ENCODE data around the gene RCAN1. TPM values are rescaled to one million over a fixed set of nuclear protein-coding genes. Genes with fewer than 3 reads are reported as not detected.

The RCAN1 gene
- total and polyA plus RNA-seq, 2 of the 13 experiments (the other 11 are each of a cell fraction or from before 2014, with no cell fraction given), result 9.4 to 34.1 TPM

DNA sequence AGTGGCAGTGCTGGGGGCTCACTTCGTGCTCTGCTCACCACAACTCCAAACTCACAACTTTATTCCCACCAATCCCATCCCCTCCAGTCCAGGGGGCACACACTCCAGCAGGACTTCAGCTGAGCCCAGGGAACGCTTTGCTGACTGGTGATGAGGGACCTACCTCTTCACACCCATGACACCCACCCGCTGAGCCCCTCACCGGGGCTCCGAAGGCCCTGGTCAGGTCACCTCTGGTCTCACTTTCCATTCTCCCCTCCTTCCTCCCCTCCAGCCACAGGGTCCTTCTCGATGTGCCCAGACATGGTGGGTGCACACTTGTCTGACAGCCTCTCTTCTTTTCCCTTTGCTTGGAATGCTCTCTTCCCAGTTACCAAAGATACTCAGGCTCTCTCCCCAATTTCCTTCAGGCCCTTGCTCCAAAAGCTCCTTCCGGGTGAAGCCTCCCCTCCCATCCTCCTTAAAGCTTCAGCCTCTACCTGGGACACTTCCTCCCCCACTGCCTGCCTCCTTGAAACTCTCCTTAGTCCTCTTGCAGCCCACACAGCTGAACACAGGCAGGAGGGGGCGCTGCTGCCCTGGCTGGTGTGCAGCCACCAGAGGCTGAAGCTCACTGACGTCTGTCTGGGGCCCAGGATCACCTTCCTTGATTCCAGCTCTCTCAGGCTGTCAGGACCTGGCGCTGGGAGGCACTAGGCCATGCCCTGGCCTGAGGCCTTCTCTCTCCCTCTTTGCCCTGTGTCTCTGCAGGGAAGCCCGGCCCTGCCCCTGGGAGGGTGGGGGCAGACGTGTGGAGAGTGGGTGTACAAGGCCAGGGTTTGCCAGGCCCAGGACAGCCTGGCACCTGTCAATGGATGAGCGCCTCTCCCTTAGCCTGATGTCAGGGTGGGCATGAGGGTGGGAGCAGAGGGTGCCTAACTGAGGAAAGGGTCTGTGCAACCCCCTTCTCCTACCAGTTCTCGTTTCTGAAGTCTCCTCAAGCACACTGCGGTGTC, 104.5 kb downstream of the RCAN1 start (continued):
- TF ChIP-seq, protein P1, sequence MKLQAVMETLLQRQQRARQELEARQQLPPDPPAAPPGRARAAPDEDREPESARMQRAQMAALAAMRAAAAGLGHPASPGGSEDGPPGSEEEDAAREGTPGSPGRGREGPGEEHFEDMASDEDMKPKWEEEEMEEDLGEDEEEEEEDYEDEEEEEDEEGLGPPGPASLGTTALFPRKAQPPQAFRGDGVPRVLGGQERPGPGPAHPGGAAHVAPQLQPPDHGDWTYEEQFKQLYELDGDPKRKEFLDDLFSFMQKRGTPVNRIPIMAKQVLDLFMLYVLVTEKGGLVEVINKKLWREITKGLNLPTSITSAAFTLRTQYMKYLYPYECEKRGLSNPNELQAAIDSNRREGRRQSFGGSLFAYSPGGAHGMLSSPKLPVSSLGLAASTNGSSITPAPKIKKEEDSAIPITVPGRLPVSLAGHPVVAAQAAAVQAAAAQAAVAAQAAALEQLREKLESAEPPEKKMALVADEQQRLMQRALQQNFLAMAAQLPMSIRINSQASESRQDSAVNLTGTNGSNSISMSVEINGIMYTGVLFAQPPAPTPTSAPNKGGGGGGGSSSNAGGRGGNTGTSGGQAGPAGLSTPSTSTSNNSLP (IDR thresholded peaks at IDR 0.05; ENCODE audit: low read depth, low read length), result no peak
- no peak for TF ChIP-seq ZNF598 (CRISPR knock-in tag; IDR thresholded peaks at IDR 0.05; ENCODE audit: borderline replicate concordance)
- TF ChIP-seq, protein P2, sequence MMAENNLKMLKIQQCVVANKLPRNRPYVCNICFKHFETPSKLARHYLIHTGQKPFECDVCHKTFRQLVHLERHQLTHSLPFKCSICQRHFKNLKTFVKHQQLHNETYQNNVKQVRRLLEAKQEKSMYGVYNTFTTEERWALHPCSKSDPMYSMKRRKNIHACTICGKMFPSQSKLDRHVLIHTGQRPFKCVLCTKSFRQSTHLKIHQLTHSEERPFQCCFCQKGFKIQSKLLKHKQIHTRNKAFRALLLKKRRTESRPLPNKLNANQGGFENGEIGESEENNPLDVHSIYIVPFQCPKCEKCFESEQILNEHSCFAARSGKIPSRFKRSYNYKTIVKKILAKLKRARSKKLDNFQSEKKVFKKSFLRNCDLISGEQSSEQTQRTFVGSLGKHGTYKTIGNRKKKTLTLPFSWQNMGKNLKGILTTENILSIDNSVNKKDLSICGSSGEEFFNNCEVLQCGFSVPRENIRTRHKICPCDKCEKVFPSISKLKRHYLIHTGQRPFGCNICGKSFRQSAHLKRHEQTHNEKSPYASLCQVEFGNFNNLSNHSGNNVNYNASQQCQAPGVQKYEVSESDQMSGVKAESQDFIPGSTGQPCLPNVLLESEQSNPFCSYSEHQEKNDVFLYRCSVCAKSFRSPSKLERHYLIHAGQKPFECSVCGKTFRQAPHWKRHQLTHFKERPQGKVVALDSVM (CRISPR knock-in tag; IDR thresholded peaks at IDR 0.05), result peak; percentile 95
- TF ChIP-seq KDM2A (CRISPR knock-in tag; IDR thresholded peaks at IDR 0.05; ENCODE audit: borderline replicate concordance, low read depth), result peak; percentile 71; the same call in 1 of the 2 replicates
- TF ChIP-seq, protein P3, sequence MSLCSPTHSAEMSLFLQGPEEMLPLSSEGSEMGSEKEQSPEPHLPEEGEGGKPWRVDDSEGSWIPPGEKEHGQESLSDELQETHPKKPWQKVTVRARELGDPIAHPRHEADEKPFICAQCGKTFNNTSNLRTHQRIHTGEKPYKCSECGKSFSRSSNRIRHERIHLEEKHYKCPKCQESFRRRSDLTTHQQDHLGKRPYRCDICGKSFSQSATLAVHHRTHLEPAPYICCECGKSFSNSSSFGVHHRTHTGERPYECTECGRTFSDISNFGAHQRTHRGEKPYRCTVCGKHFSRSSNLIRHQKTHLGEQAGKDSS (CRISPR knock-in tag; IDR thresholded peaks at IDR 0.05; ENCODE audit: borderline replicate concordance, low read depth), result 0 out of 2 replicates have a peak, but pooled peaks have one; percentile 49
- TF ChIP-seq BHLHE40 (IDR thresholded peaks at IDR 0.05; ENCODE audit: low read length), result 0 out of 2 replicates have a peak, but pooled peaks have one; percentile 37
- no peak for TF ChIP-seq EHMT2 (IDR thresholded peaks at IDR 0.05; ENCODE audit: borderline replicate concordance, low read depth, low read length)
- TF ChIP-seq FOSL2 (CRISPR knock-in tag; IDR thresholded peaks at IDR 0.05), result 0 out of 2 replicates have a peak, but pooled peaks have one; percentile 30
- TF ChIP-seq, protein P4, sequence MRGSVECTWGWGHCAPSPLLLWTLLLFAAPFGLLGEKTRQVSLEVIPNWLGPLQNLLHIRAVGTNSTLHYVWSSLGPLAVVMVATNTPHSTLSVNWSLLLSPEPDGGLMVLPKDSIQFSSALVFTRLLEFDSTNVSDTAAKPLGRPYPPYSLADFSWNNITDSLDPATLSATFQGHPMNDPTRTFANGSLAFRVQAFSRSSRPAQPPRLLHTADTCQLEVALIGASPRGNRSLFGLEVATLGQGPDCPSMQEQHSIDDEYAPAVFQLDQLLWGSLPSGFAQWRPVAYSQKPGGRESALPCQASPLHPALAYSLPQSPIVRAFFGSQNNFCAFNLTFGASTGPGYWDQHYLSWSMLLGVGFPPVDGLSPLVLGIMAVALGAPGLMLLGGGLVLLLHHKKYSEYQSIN (CRISPR knock-in tag; IDR thresholded peaks at IDR 0.05; ENCODE audit: borderline replicate concordance), result no peak
- TF ChIP-seq, protein P5, sequence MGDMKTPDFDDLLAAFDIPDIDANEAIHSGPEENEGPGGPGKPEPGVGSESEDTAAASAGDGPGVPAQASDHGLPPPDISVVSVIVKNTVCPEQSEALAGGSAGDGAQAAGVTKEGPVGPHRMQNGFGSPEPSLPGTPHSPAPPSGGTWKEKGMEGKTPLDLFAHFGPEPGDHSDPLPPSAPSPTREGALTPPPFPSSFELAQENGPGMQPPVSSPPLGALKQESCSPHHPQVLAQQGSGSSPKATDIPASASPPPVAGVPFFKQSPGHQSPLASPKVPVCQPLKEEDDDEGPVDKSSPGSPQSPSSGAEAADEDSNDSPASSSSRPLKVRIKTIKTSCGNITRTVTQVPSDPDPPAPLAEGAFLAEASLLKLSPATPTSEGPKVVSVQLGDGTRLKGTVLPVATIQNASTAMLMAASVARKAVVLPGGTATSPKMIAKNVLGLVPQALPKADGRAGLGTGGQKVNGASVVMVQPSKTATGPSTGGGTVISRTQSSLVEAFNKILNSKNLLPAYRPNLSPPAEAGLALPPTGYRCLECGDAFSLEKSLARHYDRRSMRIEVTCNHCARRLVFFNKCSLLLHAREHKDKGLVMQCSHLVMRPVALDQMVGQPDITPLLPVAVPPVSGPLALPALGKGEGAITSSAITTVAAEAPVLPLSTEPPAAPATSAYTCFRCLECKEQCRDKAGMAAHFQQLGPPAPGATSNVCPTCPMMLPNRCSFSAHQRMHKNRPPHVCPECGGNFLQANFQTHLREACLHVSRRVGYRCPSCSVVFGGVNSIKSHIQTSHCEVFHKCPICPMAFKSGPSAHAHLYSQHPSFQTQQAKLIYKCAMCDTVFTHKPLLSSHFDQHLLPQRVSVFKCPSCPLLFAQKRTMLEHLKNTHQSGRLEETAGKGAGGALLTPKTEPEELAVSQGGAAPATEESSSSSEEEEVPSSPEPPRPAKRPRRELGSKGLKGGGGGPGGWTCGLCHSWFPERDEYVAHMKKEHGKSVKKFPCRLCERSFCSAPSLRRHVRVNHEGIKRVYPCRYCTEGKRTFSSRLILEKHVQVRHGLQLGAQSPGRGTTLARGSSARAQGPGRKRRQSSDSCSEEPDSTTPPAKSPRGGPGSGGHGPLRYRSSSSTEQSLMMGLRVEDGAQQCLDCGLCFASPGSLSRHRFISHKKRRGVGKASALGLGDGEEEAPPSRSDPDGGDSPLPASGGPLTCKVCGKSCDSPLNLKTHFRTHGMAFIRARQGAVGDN (CRISPR knock-in tag; IDR thresholded peaks at IDR 0.05), result peak; percentile 71
- TF ChIP-seq PHF21A (CRISPR knock-in tag; IDR thresholded peaks at IDR 0.05), result no peak
- 0 out of 2 replicates have a peak, but pooled peaks have one; percentile 9 for TF ChIP-seq ETV5 (CRISPR knock-in tag; IDR thresholded peaks at IDR 0.05; ENCODE audit: borderline replicate concordance)
- no peak for TF ChIP-seq ZIK1 (CRISPR knock-in tag; IDR thresholded peaks at IDR 0.05; ENCODE audit: borderline replicate concordance, low read depth)
- TF ChIP-seq RBAK (CRISPR knock-in tag; IDR thresholded peaks at IDR 0.05), result no peak
- TF ChIP-seq TSC22D2 (CRISPR knock-in tag; IDR thresholded peaks at IDR 0.05; ENCODE audit: borderline replicate concordance), result 0 out of 2 replicates have a peak, but pooled peaks have one; percentile 39
- TF ChIP-seq RFXANK (CRISPR knock-in tag; IDR thresholded peaks at IDR 0.05), result no peak
- no peak for TF ChIP-seq XBP1 (CRISPR knock-in tag; IDR thresholded peaks at IDR 0.05)
- TF ChIP-seq SKI (IDR thresholded peaks at IDR 0.05; ENCODE audit: partially characterized antibody), result peak; percentile 31

Data from HepG2 (cell line).